Right lobe of liver (tissue), 4 donors: ENCODE results near the gene CELSR1.

Experiments
- CTCF ChIP-seq, 4 donors: fragments of 200-600 bp in 3 of 4; fragments of 450-650 bp in 1 of 4; IDR thresholded peaks; one replicate each; pipeline versions ENCODE4 v1.5.1 to v1.8.0; 2016 to 2022; ENCODE audit warnings: antibody characterized with exemption in 4 of 4, mild to moderate bottlenecking in 2 of 4
- POLR2A ChIP-seq: fragments of 450-650 bp; IDR thresholded peaks from one replicate; pipeline ENCODE4 v1.6.1; 2017; ENCODE audit warnings: antibody characterized with exemption, mild to moderate bottlenecking
- donor health status: DM: no; HTN: no; CAD: no.
- donor health status: DM: no; HTN: no; CAD: no.
- donor health status: DM: no; HTN: yes; CAD: no.

- TF ChIP-seq CTCF (IDR thresholded peaks at IDR 0.05) (no peak), POLR2A (no peak)
Observed at GRCh38 chr22:46528121-46528610, 9.3 kb downstream of the CELSR1 start.
